GM12874 (cell line): Measurements from ENCODE around the gene POLR2H.

ENCODE experiments used
- CTCF ChIP-seq: IDR thresholded peaks from 2 replicates; pipeline ENCODE4 v1.5.1; 2011; ENCODE audit warnings: low read depth, mild to moderate bottlenecking, control low read depth, low read length, moderate library complexity; ENCODE audit not compliant: insufficient read depth

Gene POLR2H

DNA sequence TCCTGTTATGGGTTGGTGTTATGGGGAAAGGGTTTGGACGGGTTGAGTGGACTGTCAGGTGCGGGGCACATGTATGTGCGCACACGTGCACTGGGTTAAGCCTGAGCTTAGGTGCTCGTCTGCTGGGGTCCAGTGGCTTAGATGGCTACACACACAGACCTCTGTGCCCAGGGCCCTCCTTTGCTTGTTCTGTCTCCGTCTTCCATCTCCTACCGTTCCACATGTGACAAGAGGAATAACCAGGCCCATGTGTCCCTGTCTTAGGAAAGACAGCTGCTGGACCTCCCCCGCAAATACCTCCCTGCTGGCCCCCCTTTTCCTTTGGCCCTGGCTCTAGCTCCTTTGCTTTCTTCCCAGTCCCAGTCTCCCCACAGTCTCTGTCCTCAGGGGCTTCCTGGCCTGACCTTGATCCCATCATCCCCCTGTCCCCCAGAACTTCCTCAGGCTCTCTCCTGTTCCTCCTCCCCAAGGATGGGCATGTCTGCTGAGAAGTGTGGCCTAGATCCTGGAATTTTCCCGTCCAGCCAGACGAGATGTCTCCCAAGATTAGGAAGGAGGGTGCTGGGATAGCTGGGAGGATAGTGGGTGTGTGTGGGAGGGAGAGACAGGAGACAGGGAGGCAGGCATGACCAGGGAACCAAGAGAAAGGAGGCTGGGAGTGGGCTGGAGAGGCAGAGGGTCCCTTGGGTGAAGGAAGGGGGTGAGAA, 17.3 kb downstream of the POLR2H start:
- no peak for TF ChIP-seq CTCF

DNA sequence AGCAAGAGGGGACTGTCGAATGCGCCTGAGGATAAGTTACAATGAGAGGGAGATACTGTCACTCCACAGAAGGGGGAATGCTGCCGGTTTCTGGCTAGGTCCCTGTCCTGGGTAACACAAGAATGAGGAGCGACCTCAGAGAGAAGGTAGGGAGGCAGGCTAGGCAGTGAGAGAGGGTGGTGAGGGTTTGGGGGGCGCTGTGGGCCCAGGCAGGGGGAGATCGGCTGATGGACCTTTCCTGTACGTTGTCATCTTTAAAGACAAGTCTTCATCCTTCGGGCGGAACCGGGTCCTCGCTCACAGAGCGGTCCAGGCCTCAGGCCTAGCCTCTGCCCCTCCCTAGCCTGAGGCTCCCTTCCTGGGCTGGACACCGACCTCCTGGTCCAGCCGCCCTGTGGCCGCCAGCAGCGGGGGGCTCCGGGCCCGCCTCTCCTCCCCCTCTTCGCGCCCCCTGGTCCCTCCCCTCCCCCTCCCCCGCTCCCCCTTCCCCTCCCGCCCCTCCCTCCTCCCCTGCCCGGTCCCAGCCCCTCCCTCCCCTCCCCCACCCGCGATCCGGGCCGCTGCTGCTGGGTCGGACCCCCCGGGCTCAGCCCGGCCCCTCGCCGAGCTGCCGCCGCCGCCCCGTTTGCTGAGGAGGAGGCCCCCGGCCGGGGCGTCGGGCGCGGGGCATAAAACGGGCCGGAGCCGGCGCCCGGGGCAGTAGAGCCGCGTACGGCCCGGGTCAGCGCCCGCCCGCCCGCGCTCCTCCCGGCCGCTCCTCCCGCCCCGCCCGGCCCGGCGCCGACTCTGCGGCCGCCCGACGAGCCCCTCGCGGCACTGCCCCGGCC, 18.1 kb downstream of the POLR2H start, which contains the start of gene CHRD:
TSS of gene CHRD (plus strand) at position 697 of the 827 bp plus-strand sequence. CDS start 265 bp downstream, outside the sequence.
- TF ChIP-seq CTCF: no peak

DNA sequence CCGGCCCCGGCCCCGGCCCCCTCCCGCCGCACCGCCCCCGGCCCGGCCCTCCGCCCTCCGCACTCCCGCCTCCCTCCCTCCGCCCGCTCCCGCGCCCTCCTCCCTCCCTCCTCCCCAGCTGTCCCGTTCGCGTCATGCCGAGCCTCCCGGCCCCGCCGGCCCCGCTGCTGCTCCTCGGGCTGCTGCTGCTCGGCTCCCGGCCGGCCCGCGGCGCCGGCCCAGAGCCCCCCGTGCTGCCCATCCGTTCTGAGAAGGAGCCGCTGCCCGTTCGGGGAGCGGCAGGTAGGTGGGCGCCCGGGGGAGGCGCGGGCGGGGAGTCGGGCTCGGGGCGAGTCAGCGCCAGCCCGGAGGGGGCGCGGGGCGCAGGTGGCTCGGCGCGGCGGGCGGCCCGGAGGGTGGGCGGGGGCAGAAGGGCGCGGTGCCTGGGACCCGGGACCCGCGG, 18.7 kb downstream of the POLR2H start:
- TF ChIP-seq CTCF: no peak

DNA sequence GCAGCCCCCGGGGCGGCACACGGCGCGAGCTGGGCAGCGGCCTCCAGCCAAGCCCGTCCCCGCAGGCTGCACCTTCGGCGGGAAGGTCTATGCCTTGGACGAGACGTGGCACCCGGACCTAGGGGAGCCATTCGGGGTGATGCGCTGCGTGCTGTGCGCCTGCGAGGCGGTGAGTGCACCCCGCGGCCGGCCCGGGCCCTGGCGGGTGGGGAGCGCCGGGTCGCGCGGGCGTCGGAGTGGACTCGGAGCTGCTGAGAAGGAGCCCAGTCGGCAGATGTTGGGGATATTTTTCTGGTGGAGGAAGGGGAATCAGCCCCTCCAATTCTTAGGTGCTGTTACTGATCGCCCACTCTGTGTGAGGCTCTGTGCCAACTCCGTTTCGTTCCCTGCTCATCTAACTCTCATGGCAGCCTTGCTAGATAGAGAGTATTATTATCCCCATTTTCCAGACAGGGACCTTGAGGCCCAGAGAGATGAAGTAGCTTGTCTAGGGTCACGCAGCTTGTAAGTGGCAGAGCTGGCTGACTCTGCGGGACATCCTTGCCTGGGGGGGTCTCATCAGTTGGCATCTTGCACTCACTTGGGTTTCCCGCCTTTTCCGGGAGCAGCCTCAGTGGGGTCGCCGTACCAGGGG, 19.2 kb downstream of the POLR2H start:
- no peak for TF ChIP-seq CTCF

- no peak for TF ChIP-seq CTCF
Observed at GRCh38 chr3:184381261-184382224, 20.0 kb downstream of the POLR2H start.

GRCh38 chr3:184382326-184383032, 21.0 kb downstream of the POLR2H start:
- TF ChIP-seq CTCF: no peak
